Esophagus squamous epithelium (tissue), 4 donors: ENCODE measurements around the gene MAGEA2B.
"Not testable (repeated sequence)": the region's sequence is repeated elsewhere in the genome, so short reads cannot be mapped to it uniquely, and the experiment has no call there.

Source experiments
- POLR2A ChIP-seq, 4 donors: fragments of 450-650 bp; IDR thresholded peaks; one replicate each; pipeline ENCODE4 v1.6.1; 2017; ENCODE audit warnings: antibody characterized with exemption in 4 of 4, mild to moderate bottlenecking in 4 of 4, moderate library complexity in 3 of 4
- TF ChIP-seq, protein P1 (sequence below), 6 experiments: fragments of 450-650 bp in 4 of 6; fragments of 200-600 bp in 2 of 6; sonication (generic) in 2 of 6; IDR thresholded peaks; one replicate each; pipeline ENCODE4 v1.5.1; 2016 to 2019; ENCODE audit warnings: antibody characterized with exemption in 6 of 6, mild to moderate bottlenecking in 4 of 6, moderate library complexity in 4 of 6

DNA sequence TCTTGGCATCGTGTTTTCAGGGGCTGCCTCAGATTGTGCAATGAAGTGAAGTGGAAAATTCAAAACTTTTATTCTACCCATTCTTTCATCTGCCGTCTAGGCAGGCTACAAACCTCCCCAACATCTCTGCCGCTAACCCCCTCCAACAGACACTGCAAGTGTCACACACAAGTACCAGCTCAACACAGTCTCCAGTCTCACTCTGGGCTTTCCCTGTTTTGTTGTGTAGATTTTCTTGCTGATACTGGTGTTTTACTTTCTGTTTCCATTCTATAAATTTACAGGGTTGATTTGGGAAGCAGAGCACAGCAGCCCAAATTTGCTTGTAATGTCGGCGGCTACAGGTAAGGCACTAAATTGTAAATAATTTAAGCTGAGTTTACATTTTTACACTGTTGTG lies 40.4 kb downstream of the MAGEA2B start:
- TF ChIP-seq, protein P1, sequence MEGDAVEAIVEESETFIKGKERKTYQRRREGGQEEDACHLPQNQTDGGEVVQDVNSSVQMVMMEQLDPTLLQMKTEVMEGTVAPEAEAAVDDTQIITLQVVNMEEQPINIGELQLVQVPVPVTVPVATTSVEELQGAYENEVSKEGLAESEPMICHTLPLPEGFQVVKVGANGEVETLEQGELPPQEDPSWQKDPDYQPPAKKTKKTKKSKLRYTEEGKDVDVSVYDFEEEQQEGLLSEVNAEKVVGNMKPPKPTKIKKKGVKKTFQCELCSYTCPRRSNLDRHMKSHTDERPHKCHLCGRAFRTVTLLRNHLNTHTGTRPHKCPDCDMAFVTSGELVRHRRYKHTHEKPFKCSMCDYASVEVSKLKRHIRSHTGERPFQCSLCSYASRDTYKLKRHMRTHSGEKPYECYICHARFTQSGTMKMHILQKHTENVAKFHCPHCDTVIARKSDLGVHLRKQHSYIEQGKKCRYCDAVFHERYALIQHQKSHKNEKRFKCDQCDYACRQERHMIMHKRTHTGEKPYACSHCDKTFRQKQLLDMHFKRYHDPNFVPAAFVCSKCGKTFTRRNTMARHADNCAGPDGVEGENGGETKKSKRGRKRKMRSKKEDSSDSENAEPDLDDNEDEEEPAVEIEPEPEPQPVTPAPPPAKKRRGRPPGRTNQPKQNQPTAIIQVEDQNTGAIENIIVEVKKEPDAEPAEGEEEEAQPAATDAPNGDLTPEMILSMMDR (IDR thresholded peaks at IDR 0.05) = not testable (repeated sequence)
- TF ChIP-seq POLR2A (IDR thresholded peaks at IDR 0.05) = not testable (repeated sequence)
